ENCODE data around the gene NSD1. TPM values are rescaled to one million over a fixed set of nuclear protein-coding genes. Genes with fewer than 3 reads are reported as not detected.

The NSD1 gene
- polyA plus RNA-seq, 1 donor from 2014 or later: 68.5 TPM

- Mint-ChIP-seq H3K4me3 (no peak overlapping the region), H3K36me3 (no peaks in the 10 kb centered on the region), H3K27me3 (peaks cover 2% of the 10 kb centered on the region), H3K9me3 (no peaks in the 10 kb centered on the region), H3K27ac (no peak overlapping the region), H3K4me1 (peaks cover 0 to 4% (median 0%) of the 10 kb centered on the region in 3 donors)
Measured at GRCh38 chr5:177093803-177094202, 39.8 kb upstream of the NSD1 start.

- Mint-ChIP-seq H3K4me3 (no peak overlapping the region), H3K27ac (peak overlapping the region in 2 of 3 donors; percentile 1 to 39)
Measured at GRCh38 chr5:177094224-177095087, 39.1 kb upstream of the NSD1 start.

GRCh38 chr5:177095088-177095669 lies 38.4 kb upstream of the NSD1 start:
- Mint-ChIP-seq H3K4me3 (no peak overlapping the region), H3K27ac (peak overlapping the region in 1 of 3 donors; percentile 1), H3K27me3 (peaks cover 2% of the 10 kb centered on the region), H3K36me3 (no peaks in the 10 kb centered on the region), H3K4me1 (no peaks in the 10 kb centered on the region), H3K9me3 (peaks cover 0 to 1% (median 0%) of the 10 kb centered on the region in 3 donors)

More at GRCh38 chr5:177094224-177095087, 39.1 kb upstream of the NSD1 start:
- no peaks in the 10 kb centered on the region for H3K36me3 Mint-ChIP-seq
- no peaks in the 10 kb centered on the region for H3K4me1 Mint-ChIP-seq
- no peaks in the 10 kb centered on the region for H3K9me3 Mint-ChIP-seq
- no peaks in the 10 kb centered on the region for H3K27me3 Mint-ChIP-seq

GRCh38 chr5:177096162-177097015 lies 37.2 kb upstream of the NSD1 start:
- H3K9me3 Mint-ChIP-seq: peaks cover 0 to 1% (median 0%) of the 10 kb centered on the region in 3 donors
- H3K27ac Mint-ChIP-seq: peak overlapping the region in 1 of 3 donors; percentile 39
- peaks cover 4% of the 10 kb centered on the region for H3K27me3 Mint-ChIP-seq
- no peak overlapping the region for H3K4me3 Mint-ChIP-seq
- no peaks in the 10 kb centered on the region for H3K36me3 Mint-ChIP-seq
- no peaks in the 10 kb centered on the region for H3K4me1 Mint-ChIP-seq

GRCh38 chr5:177097016-177097985 lies 36.3 kb upstream of the NSD1 start:
- Mint-ChIP-seq H3K4me3 (no peak overlapping the region), H3K36me3 (no peaks in the 10 kb centered on the region), H3K27ac (peak overlapping the region in 1 of 3 donors; percentile 71), H3K9me3 (peaks cover 0 to 1% (median 0%) of the 10 kb centered on the region in 3 donors), H3K4me1 (no peaks in the 10 kb centered on the region), H3K27me3 (peaks cover 4% of the 10 kb centered on the region)

- Mint-ChIP-seq H3K27ac (no peak overlapping the region), H3K27me3 (peaks cover 4% of the 10 kb centered on the region), H3K9me3 (peaks cover 0 to 1% (median 0%) of the 10 kb centered on the region in 3 donors), H3K36me3 (no peaks in the 10 kb centered on the region), H3K4me3 (no peak overlapping the region), H3K4me1 (no peaks in the 10 kb centered on the region)
Measured at GRCh38 chr5:177098120-177098469, 35.5 kb upstream of the NSD1 start.

GRCh38 chr5:177098470-177099141 lies 35.0 kb upstream of the NSD1 start:
- Mint-ChIP-seq H3K4me3 (no peak overlapping the region), H3K36me3 (no peaks in the 10 kb centered on the region), H3K27ac (no peak overlapping the region), H3K4me1 (no peaks in the 10 kb centered on the region), H3K27me3 (peaks cover 4% of the 10 kb centered on the region), H3K9me3 (peaks cover 0 to 1% (median 0%) of the 10 kb centered on the region in 3 donors)

- H3K4me3 Mint-ChIP-seq: no peak overlapping the region
- peaks cover 0 to 1% (median 0%) of the 10 kb centered on the region in 3 donors for H3K9me3 Mint-ChIP-seq
- no peaks in the 10 kb centered on the region for H3K36me3 Mint-ChIP-seq
- H3K27ac Mint-ChIP-seq: no peak overlapping the region
- peaks cover 8% of the 10 kb centered on the region for H3K27me3 Mint-ChIP-seq
- H3K4me1 Mint-ChIP-seq: no peaks in the 10 kb centered on the region
Measured at GRCh38 chr5:177099422-177100093, 34.0 kb upstream of the NSD1 start.

GRCh38 chr5:177100714-177101121 lies 32.9 kb upstream of the NSD1 start:
- Mint-ChIP-seq H3K27ac (no peak overlapping the region), H3K36me3 (no peaks in the 10 kb centered on the region), H3K4me3 (no peak overlapping the region), H3K9me3 (peaks cover 0 to 1% (median 0%) of the 10 kb centered on the region in 3 donors), H3K4me1 (no peaks in the 10 kb centered on the region), H3K27me3 (peaks cover 10% of the 10 kb centered on the region)

- no peak overlapping the region for H3K4me3 Mint-ChIP-seq
Measured at GRCh38 chr5:177103523-177104253, 29.9 kb upstream of the NSD1 start.

GRCh38 chr5:177105691-177106476 lies 27.7 kb upstream of the NSD1 start:
- Mint-ChIP-seq H3K36me3 (no peaks in the 10 kb centered on the region), H3K4me3 (no peak overlapping the region), H3K27me3 (peaks cover 10% of the 10 kb centered on the region), H3K9me3 (no peaks in the 10 kb centered on the region), H3K4me1 (peaks cover 0 to 4% (median 0%) of the 10 kb centered on the region in 3 donors), H3K27ac (no peak overlapping the region)

More at GRCh38 chr5:177103523-177104253, 29.9 kb upstream of the NSD1 start:
- Mint-ChIP-seq H3K4me1 (no peaks in the 10 kb centered on the region), H3K36me3 (no peaks in the 10 kb centered on the region), H3K9me3 (peaks cover 0 to 1% (median 0%) of the 10 kb centered on the region in 3 donors), H3K27me3 (peaks cover 13% of the 10 kb centered on the region), H3K27ac (no peak overlapping the region)

- H3K9me3 Mint-ChIP-seq: no peaks in the 10 kb centered on the region
- H3K4me3 Mint-ChIP-seq: no peak overlapping the region
- H3K27ac Mint-ChIP-seq: no peak overlapping the region
- H3K36me3 Mint-ChIP-seq: no peaks in the 10 kb centered on the region
- peaks cover 0 to 5% (median 4%) of the 10 kb centered on the region in 3 donors for H3K4me1 Mint-ChIP-seq
- peaks cover 10% of the 10 kb centered on the region for H3K27me3 Mint-ChIP-seq
Measured at GRCh38 chr5:177107159-177107558, 26.4 kb upstream of the NSD1 start.
